ENCODE measurements around the gene WDR13.

- no peak for TF ChIP-seq CTCF (IDR thresholded peaks at IDR 0.05)
- TF ChIP-seq EZH2 (IDR thresholded peaks at IDR 0.05): no peak
- TF ChIP-seq EZH2phosphoT487 (IDR thresholded peaks at IDR 0.05): no peak
Measured at GRCh38 chrX:48559636-48560035, 37.7 kb upstream of the WDR13 start.

Measured in neural progenitor cell (in vitro differentiated cells).